ENCODE results near the gene GLYR1.

The GLYR1 gene

GRCh38 chr16:4859190-4859899 lies 12.3 kb upstream of the GLYR1 start:
- Histone ChIP-seq H3K9me2 (replicated peaks; ENCODE audit: insufficient read depth, low read length) (no peaks in the 10 kb centered on the region), H3K27ac (ENCODE audit: low read length) (no peak overlapping the region), H3K36me3 (replicated peaks; ENCODE audit: insufficient read depth, low read length) (peaks cover 29% of the 10 kb centered on the region; the same call in 1 of the 2 replicates), H3K9me3 (replicated peaks; ENCODE audit: insufficient read depth, low read length) (no peaks in the 10 kb centered on the region), H3K79me2 (ENCODE audit: low read length) (peaks cover 48% of the 10 kb centered on the region), H3F3A (ENCODE audit: insufficient read depth, low read length) (no peaks in the 10 kb centered on the region), H4K20me1 (ENCODE audit: insufficient read depth, low read length) (0 out of 2 replicates have a peak, but pooled peaks cover 4% of the 10 kb centered on the region), H3K4me2 (ENCODE audit: low read depth, low read length) (no peak overlapping the region), H3K27me3 (replicated peaks; ENCODE audit: insufficient read depth, low read length) (no peaks in the 10 kb centered on the region), H3K4me3 (ENCODE audit: low read length) (no peak overlapping the region), H3K9ac (ENCODE audit: low read length) (no peak overlapping the region), H3K4me1 (ENCODE audit: low read length) (no peaks in the 10 kb centered on the region), H2AFZ (ENCODE audit: low read length) (no peak overlapping the region)
- DNase-seq = no peak
- no peak for TF ChIP-seq EZH2 (optimal IDR thresholded peaks at IDR 0.05; ENCODE audit: low read depth, low read length)
- no peak for TF ChIP-seq CTCF (IDR thresholded peaks at IDR 0.05; ENCODE audit: low read length)
- TF ChIP-seq EZH2phosphoT487 (IDR thresholded peaks at IDR 0.05; ENCODE audit: low read length) = no peak

- Histone ChIP-seq H3K27ac (ENCODE audit: low read length) (no peak overlapping the region), H3K4me1 (ENCODE audit: low read length) (no peaks in the 10 kb centered on the region), H3K9ac (ENCODE audit: low read length) (no peak overlapping the region), H3K9me3 (replicated peaks; ENCODE audit: insufficient read depth, low read length) (no peaks in the 10 kb centered on the region), H3K9me2 (replicated peaks; ENCODE audit: insufficient read depth, low read length) (no peaks in the 10 kb centered on the region), H3K4me2 (ENCODE audit: low read depth, low read length) (no peak overlapping the region), H3K79me2 (ENCODE audit: low read length) (peaks cover 45% of the 10 kb centered on the region), H3F3A (ENCODE audit: insufficient read depth, low read length) (no peaks in the 10 kb centered on the region; the same call in 1 of the 2 replicates), H4K20me1 (ENCODE audit: insufficient read depth, low read length) (peaks cover 6% of the 10 kb centered on the region; the same call in 1 of the 2 replicates), H2AFZ (ENCODE audit: low read length) (no peak overlapping the region), H3K4me3 (ENCODE audit: low read length) (no peak overlapping the region), H3K27me3 (replicated peaks; ENCODE audit: insufficient read depth, low read length) (no peaks in the 10 kb centered on the region), H3K36me3 (replicated peaks; ENCODE audit: insufficient read depth, low read length) (peaks cover 24% of the 10 kb centered on the region; the same call in 1 of the 2 replicates)
- no peak for DNase-seq
- TF ChIP-seq CTCF (IDR thresholded peaks at IDR 0.05; ENCODE audit: low read length) (no peak), EZH2 (optimal IDR thresholded peaks at IDR 0.05; ENCODE audit: low read depth, low read length) (no peak), EZH2phosphoT487 (IDR thresholded peaks at IDR 0.05; ENCODE audit: low read length) (no peak)
These were observed 8.7 kb upstream of the GLYR1 start for GRCh38 chr16:4855804-4856203.

GRCh38 chr16:4855371-4855770 lies 8.3 kb upstream of the GLYR1 start:
- Histone ChIP-seq H3F3A (ENCODE audit: insufficient read depth, low read length) (no peaks in the 10 kb centered on the region; the same call in 1 of the 2 replicates), H3K4me2 (ENCODE audit: low read depth, low read length) (no peak overlapping the region), H3K4me3 (ENCODE audit: low read length) (no peak overlapping the region), H3K4me1 (ENCODE audit: low read length) (no peaks in the 10 kb centered on the region), H2AFZ (ENCODE audit: low read length) (no peak overlapping the region), H4K20me1 (ENCODE audit: insufficient read depth, low read length) (peaks cover 6% of the 10 kb centered on the region; the same call in 1 of the 2 replicates), H3K36me3 (replicated peaks; ENCODE audit: insufficient read depth, low read length) (peaks cover 22% of the 10 kb centered on the region; the same call in 1 of the 2 replicates), H3K9ac (ENCODE audit: low read length) (no peak overlapping the region), H3K9me3 (replicated peaks; ENCODE audit: insufficient read depth, low read length) (no peaks in the 10 kb centered on the region), H3K27me3 (replicated peaks; ENCODE audit: insufficient read depth, low read length) (no peaks in the 10 kb centered on the region), H3K27ac (ENCODE audit: low read length) (no peak overlapping the region), H3K79me2 (ENCODE audit: low read length) (peaks cover 46% of the 10 kb centered on the region), H3K9me2 (replicated peaks; ENCODE audit: insufficient read depth, low read length) (no peaks in the 10 kb centered on the region)
- TF ChIP-seq CTCF (IDR thresholded peaks at IDR 0.05; ENCODE audit: low read length) (no peak), EZH2phosphoT487 (IDR thresholded peaks at IDR 0.05; ENCODE audit: low read length) (no peak), EZH2 (optimal IDR thresholded peaks at IDR 0.05; ENCODE audit: low read depth, low read length) (no peak)
- no peak for DNase-seq

Data from MM.1S (cell line).